Fibroblast of skin of right biceps (primary cell): ENCODE measurements around the gene RSPH10B2.
"Not testable (repeated sequence)": the region's sequence is repeated elsewhere in the genome, so short reads cannot be mapped to it uniquely, and the experiment has no call there.

Experiments used
- DNase-seq: peaks from one replicate; pipeline ENCODE4 v3.0.0-alpha.2; 2013

RSPH10B2 gene

DNA sequence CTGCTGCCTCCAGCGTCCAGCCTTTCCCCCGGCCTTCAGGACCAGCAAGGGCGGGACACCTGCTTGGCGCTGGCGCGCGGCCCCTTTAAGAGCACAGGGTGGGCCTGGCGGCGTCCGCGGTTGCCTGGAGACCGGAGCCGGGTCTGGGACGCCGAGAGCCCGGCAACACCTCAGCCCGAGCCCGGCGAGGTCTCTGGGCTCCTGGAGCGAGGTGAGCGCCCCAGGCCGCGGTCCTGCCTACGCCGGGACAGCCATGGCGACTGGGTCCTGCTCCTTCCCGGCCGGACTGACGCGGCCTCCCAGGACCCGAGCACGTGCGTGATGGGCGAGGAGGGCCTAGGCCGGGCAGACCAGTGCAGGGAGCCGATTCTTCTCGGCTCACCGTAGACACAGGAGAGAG lies at the start of gene RSPH10B2:
Gene RSPH10B2, plus strand, starts transcription at position 140 of the 400 bp plus-strand sequence. CDS start 3,575 bp downstream, outside the sequence.
- DNase-seq: not testable (repeated sequence)

- peak; percentile 26 for DNase-seq
Observed at GRCh38 chr7:6705959-6706665, 47.8 kb upstream of the RSPH10B2 start.

DNA sequence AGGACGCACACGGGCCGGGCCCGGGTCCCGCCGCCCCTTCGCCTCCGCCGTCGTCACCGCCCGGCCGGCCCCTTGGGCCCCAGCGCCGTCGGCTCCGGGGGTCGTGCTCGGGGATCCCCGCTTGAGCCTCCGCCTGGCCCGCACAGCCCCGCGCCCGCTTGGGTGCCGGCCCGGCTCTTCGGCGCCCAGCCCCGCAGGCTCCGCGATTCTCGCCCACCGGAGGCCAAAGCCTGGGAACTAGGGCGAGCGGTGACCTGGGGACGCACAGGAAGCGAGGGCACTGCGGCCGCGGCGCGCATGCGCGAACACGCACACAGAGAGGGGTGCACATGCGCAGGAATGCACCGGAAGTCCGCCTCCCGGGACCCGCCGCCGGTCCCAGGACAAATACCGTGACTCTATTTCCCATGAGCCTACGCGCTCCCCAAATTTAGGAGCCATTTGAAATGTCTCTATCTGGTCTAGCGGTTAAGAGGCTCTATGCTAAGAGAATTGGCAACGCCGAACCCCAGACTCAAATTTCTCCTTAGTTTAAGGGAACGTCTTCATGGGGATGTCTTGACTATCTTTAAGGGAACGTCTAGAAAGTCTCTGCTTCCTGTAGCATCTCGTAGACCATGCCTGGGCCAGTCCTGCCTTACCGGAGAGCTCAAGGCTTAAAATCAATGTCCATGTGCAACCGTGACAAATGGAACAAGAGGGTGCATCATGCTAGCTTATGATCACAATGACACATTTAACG lies 47.1 kb upstream of the RSPH10B2 start, which contains the start of gene ZNF12:
Gene ZNF12, minus strand, starts transcription at position 282 of the 742 bp plus-strand sequence. CDS start 1,774 bp downstream, outside the sequence.
- DNase-seq: peak; percentile 94

GRCh38 chr7:6708304-6708703 lies 45.6 kb upstream of the RSPH10B2 start:
- no peak for DNase-seq

DNA sequence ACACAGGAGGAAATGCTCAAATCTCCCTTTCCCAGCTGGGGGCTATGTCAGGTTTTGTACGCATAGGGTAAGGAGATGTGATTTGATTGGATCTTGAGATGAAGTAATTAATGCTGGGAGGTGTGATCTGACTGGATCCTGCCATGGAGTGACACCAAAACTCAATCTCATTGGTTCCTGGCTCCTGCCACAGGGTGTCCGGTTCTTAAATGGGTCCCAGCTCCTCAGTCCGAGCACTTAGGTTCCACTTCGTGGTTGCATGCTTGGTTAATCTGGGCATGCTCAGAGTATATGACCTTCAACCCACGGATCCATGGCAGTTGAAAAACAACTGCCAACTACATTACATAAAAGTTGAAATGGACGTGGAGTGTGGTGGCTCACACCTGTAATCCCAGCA lies 44.1 kb upstream of the RSPH10B2 start:
- no peak for DNase-seq

- no peak for DNase-seq
Observed at GRCh38 chr7:6714360-6714759, 39.5 kb upstream of the RSPH10B2 start.

- DNase-seq: not testable (repeated sequence)
Observed at GRCh38 chr7:6715898-6716297, 38.0 kb upstream of the RSPH10B2 start.

- no peak for DNase-seq
Observed at GRCh38 chr7:6718124-6718523, 35.8 kb upstream of the RSPH10B2 start.

- not testable (repeated sequence) for DNase-seq
Observed at GRCh38 chr7:6724351-6724750, 29.6 kb upstream of the RSPH10B2 start.

DNA sequence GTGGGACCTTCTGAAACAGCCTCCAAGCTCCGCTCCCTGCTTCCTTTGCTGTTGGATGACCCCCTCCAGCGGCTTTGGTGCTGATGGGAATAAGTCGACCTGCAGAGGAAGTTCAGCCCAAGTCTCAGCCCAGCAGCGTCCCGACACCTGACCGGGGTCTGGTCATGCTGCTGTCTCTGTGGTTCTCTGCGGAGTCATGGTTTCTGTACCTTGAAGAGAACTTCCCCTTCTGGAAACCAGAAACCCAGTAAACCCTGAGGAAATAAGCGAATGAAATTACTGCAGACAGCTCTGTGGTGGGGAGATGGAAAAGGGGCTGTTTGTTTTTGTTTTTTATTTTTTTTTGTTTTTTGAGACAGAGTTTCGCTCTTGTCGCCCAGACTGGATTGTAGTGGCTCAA lies 28.9 kb upstream of the RSPH10B2 start:
- no peak for DNase-seq

DNA sequence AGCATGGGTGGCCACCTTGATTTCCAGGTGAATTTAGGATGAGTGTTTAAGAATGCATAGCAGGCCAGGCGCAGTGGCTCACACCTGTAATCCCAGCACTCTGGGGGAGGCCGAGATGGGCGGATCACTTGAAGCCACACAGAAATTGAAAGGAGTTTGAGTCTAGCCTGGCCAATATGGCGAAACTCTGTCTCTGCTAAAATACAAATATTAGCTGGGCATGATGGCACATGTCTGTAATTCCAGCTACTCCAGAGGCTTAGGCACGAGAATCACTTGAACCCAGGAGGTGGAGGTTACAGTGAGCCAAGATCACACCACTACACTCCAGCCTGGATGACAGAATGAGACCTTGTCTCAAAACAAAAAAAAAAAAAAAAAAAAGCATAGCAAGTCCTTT lies 27.6 kb upstream of the RSPH10B2 start:
- DNase-seq: not testable (repeated sequence)

- DNase-seq: no peak
Observed at GRCh38 chr7:6727663-6728062, 26.2 kb upstream of the RSPH10B2 start.

GRCh38 chr7:6728893-6729491 lies 24.9 kb upstream of the RSPH10B2 start:
- not testable (repeated sequence) for DNase-seq

GRCh38 chr7:6729492-6730342 lies 24.2 kb upstream of the RSPH10B2 start:
- DNase-seq: peak; percentile 92

DNA sequence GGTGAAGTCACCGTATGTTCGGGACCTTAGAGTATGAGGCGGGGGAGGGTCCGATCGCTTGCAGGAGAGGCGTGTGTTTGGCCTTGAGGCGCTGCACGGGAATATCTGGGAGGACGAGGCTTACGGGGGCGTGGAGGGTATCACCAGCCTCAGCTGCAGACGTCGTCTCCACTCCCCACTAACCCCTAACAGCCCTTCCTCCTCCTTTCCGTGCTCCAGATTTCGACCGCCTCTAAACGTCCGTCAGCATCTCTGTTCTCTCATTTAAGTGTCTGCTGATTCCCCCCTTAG lies 23.6 kb upstream of the RSPH10B2 start:
- no peak for DNase-seq

GRCh38 chr7:6738415-6738814 lies 15.5 kb upstream of the RSPH10B2 start:
- not testable (repeated sequence) for DNase-seq

GRCh38 chr7:6744410-6745100 lies 9.3 kb upstream of the RSPH10B2 start:
- not testable (repeated sequence) for DNase-seq

DNA sequence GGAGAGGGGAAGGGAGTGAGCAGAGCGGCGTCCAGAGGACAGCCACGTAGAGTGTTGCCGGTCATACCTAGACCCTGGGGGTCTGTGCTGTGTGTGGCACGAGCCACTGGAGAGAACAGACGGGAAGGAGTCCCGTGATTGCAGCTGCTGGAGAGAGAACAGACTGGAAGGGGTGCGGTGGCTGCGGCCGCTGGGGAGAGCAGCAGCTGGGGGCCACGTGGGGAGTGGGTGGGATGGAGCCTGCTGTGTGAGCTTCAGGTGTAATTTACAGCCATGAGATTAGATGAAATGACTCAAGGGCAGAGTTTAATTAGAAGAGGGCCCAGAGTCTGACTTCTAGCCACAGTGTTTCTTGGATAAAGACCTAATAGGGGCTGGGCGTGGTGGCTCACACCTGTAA lies 4.6 kb upstream of the RSPH10B2 start:
- not testable (repeated sequence) for DNase-seq

DNA sequence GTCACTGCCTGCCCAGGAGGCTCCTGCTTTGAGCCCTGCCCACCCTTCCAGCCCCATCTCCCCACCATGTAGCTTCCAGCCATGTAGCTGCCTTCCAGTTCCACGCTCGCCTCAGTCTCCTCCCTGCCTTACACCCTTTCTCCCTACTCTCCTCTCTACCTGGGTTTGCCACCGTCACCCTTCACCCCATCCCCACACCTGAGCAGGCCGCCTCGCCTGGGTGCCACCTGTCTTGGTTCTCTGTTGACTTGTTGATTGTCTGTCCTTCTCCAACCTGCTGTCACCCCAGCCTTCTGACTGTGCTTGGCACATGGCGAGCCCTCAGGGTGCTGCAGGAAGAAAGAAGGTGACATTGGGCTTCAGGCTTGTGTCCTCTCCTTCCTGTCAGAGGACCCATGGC lies 3.7 kb upstream of the RSPH10B2 start:
- DNase-seq: not testable (repeated sequence)

GRCh38 chr7:6761186-6761585 lies 7.3 kb downstream of the RSPH10B2 start:
- DNase-seq: not testable (repeated sequence)

- DNase-seq: not testable (repeated sequence)
Observed at GRCh38 chr7:6781581-6781980, 27.7 kb downstream of the RSPH10B2 start.

- DNase-seq: not testable (repeated sequence)
Observed at GRCh38 chr7:6789353-6789752, 35.5 kb downstream of the RSPH10B2 start.
